Testis (tissue), 2 donors: ENCODE data around the gene BSN.

Source experiments
- CTCF ChIP-seq, 3 experiments: fragments of 450-650 bp in 2 of 3; fragments of 200-600 bp in 1 of 3; sonication (generic) in 1 of 3; IDR thresholded peaks; one replicate each; pipeline ENCODE4 v1.5.1; 2016 to 2019; ENCODE audit warnings: antibody characterized with exemption in 3 of 3, mild to moderate bottlenecking in 2 of 3, moderate library complexity in 1 of 3
- POLR2A ChIP-seq: fragments of 450-650 bp; IDR thresholded peaks from one replicate; pipeline ENCODE4 v1.6.1; 2017; ENCODE audit warnings: antibody characterized with exemption, mild to moderate bottlenecking, moderate library complexity

DNA sequence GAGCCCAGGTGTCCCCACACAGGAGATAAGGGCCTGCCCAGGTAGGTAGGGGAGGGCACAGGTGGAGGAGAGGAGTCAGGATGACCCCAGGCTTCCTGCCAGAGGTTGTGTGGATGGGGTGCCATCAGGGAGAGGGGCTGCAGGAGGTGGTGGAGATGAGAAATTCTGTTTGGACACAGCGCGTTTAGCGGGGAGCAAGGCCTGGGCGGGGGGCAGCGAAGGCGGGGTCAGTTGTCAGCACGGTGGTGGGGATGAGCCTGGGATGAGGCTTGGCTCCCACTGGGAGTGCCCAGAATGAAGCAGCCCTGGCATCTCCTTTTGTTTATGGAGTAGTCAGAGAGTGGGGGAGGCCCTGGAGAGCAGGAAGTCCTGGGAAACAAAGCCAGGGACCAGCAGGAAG lies 149.7 kb downstream of the BSN start:
- TF ChIP-seq CTCF (IDR thresholded peaks at IDR 0.05) = no peak
- TF ChIP-seq POLR2A = no peak
